GM12878 (cell line): ENCODE data around the gene BCAS3.

Source experiments
- ASH2L ChIP-seq: fragments of 300-600, 200-600 bp; sonication (generic); IDR thresholded peaks from 2 replicates; pipeline ENCODE4 v1.6.1; 2017; ENCODE audit warnings: low read depth, mild to moderate bottlenecking, borderline replicate concordance
- EZH2 ChIP-seq: IDR thresholded peaks from 2 replicates; pipeline ENCODE4 v1.6.1; 2012; ENCODE audit warnings: low read depth, mild to moderate bottlenecking, control low read depth, inconsistent platforms, low read length, borderline replicate concordance; ENCODE audit not compliant: control insufficient read depth
- PML ChIP-seq: IDR thresholded peaks from 2 replicates; pipeline ENCODE4 v1.6.1; 2012; ENCODE audit warnings: low read length, inconsistent platforms
- POLR2AphosphoS5 ChIP-seq: IDR thresholded peaks from 2 replicates; pipeline ENCODE4 v1.6.1; 2011; ENCODE audit warnings: mild to moderate bottlenecking, low read length, inconsistent platforms
- SMAD1 ChIP-seq: fragments of 450-650 bp; IDR thresholded peaks from 2 replicates; pipeline ENCODE4 v1.6.1; 2018; ENCODE audit warnings: mild to moderate bottlenecking, low read depth; ENCODE audit not compliant: partially characterized antibody
- SPI1 ChIP-seq: IDR thresholded peaks from 2 replicates; pipeline ENCODE4 v1.6.1; 2011; ENCODE audit warnings: low read depth, mild to moderate bottlenecking, low read length, moderate library complexity, borderline replicate concordance; ENCODE audit not compliant: insufficient read depth
- ZZZ3 ChIP-seq: IDR thresholded peaks from 2 replicates; pipeline ENCODE4 v1.6.1; 2011; ENCODE audit warnings: low read depth; ENCODE audit not compliant: control insufficient read depth, insufficient read length
- TF ChIP-seq, protein P1 (sequence below), 3 experiments: IDR thresholded peaks in 2 of 3; conservative IDR thresholded peaks in 1 of 3; 2 replicates each; pipeline ENCODE4 v1.5.1; 2011; ENCODE audit warnings: low read depth in 3 of 3, low read length in 3 of 3, mild to moderate bottlenecking in 3 of 3, control low read depth in 2 of 3, moderate library complexity in 2 of 3, inconsistent platforms in 1 of 3, mixed read lengths in 1 of 3; ENCODE audit not compliant: control insufficient read depth in 2 of 3, insufficient read depth in 1 of 3; ENCODE audit errors: extremely low read depth in 1 of 3
- TF ChIP-seq, protein P2 (sequence below): fragments of 450-650 bp; conservative IDR thresholded peaks from 2 replicates; pipeline ENCODE4 v1.6.1; 2017; ENCODE audit warnings: mild to moderate bottlenecking, moderate library complexity

DNA sequence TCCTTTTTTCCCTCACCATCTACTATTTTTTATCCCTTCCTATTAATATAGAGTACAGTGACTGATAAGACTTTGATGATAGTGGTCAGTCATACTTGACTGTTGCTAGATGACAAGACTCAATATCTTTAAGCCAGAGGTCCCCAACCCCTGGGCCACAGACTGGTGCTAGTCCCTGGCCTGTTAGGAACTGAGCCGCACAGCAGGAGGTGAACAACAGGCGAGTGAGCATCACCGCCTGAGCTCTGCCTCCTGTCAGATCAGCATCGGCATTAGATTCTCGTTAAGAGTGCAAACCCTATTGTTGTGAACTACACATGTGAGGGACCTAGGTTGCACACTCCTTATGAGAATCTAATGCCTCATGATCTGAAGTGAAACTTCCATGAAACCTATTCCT, 341.3 kb downstream of the BCAS3 start:
- TF ChIP-seq, protein P1, sequence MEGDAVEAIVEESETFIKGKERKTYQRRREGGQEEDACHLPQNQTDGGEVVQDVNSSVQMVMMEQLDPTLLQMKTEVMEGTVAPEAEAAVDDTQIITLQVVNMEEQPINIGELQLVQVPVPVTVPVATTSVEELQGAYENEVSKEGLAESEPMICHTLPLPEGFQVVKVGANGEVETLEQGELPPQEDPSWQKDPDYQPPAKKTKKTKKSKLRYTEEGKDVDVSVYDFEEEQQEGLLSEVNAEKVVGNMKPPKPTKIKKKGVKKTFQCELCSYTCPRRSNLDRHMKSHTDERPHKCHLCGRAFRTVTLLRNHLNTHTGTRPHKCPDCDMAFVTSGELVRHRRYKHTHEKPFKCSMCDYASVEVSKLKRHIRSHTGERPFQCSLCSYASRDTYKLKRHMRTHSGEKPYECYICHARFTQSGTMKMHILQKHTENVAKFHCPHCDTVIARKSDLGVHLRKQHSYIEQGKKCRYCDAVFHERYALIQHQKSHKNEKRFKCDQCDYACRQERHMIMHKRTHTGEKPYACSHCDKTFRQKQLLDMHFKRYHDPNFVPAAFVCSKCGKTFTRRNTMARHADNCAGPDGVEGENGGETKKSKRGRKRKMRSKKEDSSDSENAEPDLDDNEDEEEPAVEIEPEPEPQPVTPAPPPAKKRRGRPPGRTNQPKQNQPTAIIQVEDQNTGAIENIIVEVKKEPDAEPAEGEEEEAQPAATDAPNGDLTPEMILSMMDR (IDR thresholded peaks at IDR 0.05 in 2 of 3, conservative IDR thresholded peaks at IDR 0.05 in 1 of 3; ENCODE audit: control insufficient read depth in 2 of 3, extremely low read depth in 1 of 3, insufficient read depth in 1 of 3, low read depth in 3 of 3, low read length in 3 of 3) = no peak
- TF ChIP-seq SPI1 = no peak
- TF ChIP-seq PML = no peak
- no peak for TF ChIP-seq POLR2AphosphoS5
- TF ChIP-seq, protein P2, sequence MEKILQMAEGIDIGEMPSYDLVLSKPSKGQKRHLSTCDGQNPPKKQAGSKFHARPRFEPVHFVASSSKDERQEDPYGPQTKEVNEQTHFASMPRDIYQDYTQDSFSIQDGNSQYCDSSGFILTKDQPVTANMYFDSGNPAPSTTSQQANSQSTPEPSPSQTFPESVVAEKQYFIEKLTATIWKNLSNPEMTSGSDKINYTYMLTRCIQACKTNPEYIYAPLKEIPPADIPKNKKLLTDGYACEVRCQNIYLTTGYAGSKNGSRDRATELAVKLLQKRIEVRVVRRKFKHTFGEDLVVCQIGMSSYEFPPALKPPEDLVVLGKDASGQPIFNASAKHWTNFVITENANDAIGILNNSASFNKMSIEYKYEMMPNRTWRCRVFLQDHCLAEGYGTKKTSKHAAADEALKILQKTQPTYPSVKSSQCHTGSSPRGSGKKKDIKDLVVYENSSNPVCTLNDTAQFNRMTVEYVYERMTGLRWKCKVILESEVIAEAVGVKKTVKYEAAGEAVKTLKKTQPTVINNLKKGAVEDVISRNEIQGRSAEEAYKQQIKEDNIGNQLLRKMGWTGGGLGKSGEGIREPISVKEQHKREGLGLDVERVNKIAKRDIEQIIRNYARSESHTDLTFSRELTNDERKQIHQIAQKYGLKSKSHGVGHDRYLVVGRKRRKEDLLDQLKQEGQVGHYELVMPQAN = no peak
- no peak for TF ChIP-seq EZH2
- no peak for TF ChIP-seq ZZZ3
- TF ChIP-seq ASH2L = no peak
- TF ChIP-seq SMAD1 = no peak
